Measurements from ENCODE around the gene MEF2D. TPM values are rescaled to one million over a fixed set of nuclear protein-coding genes. Genes with fewer than 3 reads are reported as not detected.
A peak's percentile ranks its signal among the peaks of the same experiment; 100 is the strongest.

The MEF2D gene
- polyA plus RNA-seq, 4 donors, result 5.8 to 23.7 (median 13.0) TPM

DNA sequence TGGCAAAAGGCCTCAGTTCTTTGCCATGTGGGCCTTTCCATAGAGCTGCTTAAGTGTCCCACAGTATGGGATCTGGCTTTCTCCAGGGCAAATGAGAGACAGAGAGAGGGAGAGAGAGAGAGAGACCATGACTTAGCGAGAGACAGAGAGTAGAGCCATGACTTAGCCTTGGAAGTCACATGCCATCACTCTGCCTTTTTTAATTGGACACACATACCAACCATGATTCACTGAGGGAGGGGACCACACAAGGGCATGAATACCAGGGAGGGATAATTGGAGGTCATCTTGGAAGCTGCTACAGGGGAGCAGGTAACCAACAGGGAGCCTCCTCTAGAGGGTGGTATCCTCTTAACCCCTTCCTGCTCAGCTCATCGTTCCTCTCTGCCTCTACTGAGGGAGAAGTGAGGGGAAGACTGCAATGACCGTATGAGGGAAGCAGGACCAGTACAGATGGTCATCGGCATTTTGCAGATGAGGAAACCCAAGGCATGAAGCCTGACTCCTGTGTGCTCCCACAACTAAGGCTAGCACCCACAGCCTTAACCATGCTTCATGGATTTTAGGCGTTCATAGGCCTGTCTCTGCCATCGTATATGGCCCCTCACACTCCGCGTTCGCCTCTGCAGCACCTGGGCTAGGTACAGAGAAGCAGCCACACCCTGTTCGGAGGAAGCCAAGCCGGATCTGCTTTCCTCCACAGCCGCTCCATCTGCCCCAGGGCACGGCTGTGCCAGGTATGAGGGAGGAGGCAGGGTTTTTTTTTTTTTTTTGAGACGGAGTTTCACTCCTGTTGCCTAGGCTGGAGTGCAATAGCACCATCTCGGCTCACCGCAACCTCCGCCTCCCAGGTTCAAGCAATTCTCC lies 38.6 kb downstream of the MEF2D start:
- no peaks in the 10 kb centered on the region for H3K27me3 ChIP-seq (ENCODE audit: control insufficient read depth in 3 of 3, insufficient read depth in 3 of 3, low read length in 3 of 3)
- peak overlapping the region in 1 of 3 donors; percentile 19 for H3K27ac ChIP-seq (ENCODE audit: low read depth in 1 of 3, low read length in 2 of 3)
- FAIRE-seq (no peak), DNase-seq (peak in 1 of 2 donors; percentile 62)
- no peak overlapping the region for H3K4me3 ChIP-seq (ENCODE audit: low read depth in 1 of 3, low read length in 3 of 3)
- peaks cover 0 to 16% (median 5%) of the 10 kb centered on the region in 3 donors for H3K4me1 ChIP-seq (ENCODE audit: control insufficient read depth in 3 of 3, insufficient read depth in 2 of 3, low read depth in 1 of 3, low read length in 2 of 3)
- 32 to 80% (median 61%) methylated on average over 17 of the region's 17 CpGs for WGBS, 3 donors
- no peaks in the 10 kb centered on the region for H3K9me3 ChIP-seq (ENCODE audit: control insufficient read depth in 2 of 2, insufficient read depth in 1 of 2, low read depth in 1 of 2, low read length in 1 of 2)
- H3K36me3 ChIP-seq (ENCODE audit: control insufficient read depth in 3 of 3, insufficient read depth in 2 of 3, low read depth in 1 of 3, low read length in 3 of 3), result peaks cover 3 to 40% (median 3%) of the 10 kb centered on the region in 3 donors

DNA sequence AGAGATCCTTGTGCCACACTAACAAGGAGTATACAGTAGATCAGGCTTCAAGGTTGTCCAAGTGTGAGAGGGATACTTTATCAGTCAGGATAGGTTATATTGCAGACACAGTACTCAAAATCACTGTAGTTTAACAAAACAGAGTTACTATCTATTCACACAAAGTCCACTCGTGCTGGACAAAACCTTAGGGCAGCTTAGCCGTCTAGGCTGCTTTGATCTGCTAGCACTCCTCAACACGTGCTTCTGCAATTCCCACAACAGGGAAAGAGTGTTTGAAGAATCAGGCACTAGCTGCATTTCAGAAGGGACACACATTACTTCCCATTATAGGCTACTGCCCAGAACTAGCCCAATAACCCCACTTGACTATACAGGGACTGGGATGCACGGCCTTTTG lies 39.5 kb downstream of the MEF2D start:
- Histone ChIP-seq H3K36me3 (ENCODE audit: control insufficient read depth in 3 of 3, insufficient read depth in 2 of 3, low read depth in 1 of 3, low read length in 3 of 3) (peaks cover 0 to 31% (median 2%) of the 10 kb centered on the region in 3 donors), H3K4me3 (ENCODE audit: low read depth in 1 of 3, low read length in 3 of 3) (no peak overlapping the region), H3K27ac (ENCODE audit: low read depth in 1 of 3, low read length in 2 of 3) (peak overlapping the region in 1 of 3 donors; percentile 45), H3K4me1 (ENCODE audit: control insufficient read depth in 3 of 3, insufficient read depth in 2 of 3, low read depth in 1 of 3, low read length in 2 of 3) (peaks cover 0 to 22% (median 5%) of the 10 kb centered on the region in 3 donors), H3K27me3 (ENCODE audit: control insufficient read depth in 3 of 3, insufficient read depth in 3 of 3, low read length in 3 of 3) (no peaks in the 10 kb centered on the region), H3K9me3 (ENCODE audit: control insufficient read depth in 2 of 2, insufficient read depth in 1 of 2, low read depth in 1 of 2, low read length in 1 of 2) (no peaks in the 10 kb centered on the region)
- DNase-seq (no peak), FAIRE-seq (no peak)
- WGBS, 3 donors, result 62 to 71% (median 67%) methylated on average over 4 of the region's 4 CpGs

DNA sequence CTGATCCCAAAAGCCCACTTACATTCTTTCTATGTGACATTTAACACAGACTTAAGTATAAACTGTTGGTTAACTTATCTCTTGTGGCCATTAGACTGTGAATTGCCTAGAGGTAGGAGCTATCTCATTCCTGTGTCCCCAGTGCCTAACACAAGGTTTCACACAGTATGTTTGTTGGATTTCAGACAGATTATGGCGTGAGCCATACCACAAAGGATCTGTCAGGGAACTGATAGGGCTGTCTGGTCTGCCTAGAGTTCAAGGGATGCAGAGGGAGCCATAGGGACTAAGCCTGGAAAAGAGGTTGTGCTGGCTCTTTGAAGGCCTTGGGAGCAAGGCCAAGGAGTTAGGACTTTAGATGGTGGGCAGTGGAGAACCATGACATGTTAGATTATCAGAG lies 40.0 kb downstream of the MEF2D start:
- WGBS, 3 donors, result 76 to 94% (median 88%) methylated on average over 1 of the region's 1 CpG
- Histone ChIP-seq H3K4me3 (ENCODE audit: low read depth in 1 of 3, low read length in 3 of 3) (no peak overlapping the region), H3K4me1 (ENCODE audit: control insufficient read depth in 3 of 3, insufficient read depth in 2 of 3, low read depth in 1 of 3, low read length in 2 of 3) (peaks cover 0 to 24% (median 5%) of the 10 kb centered on the region in 3 donors), H3K27me3 (ENCODE audit: control insufficient read depth in 3 of 3, insufficient read depth in 3 of 3, low read length in 3 of 3) (no peaks in the 10 kb centered on the region), H3K27ac (ENCODE audit: low read depth in 1 of 3, low read length in 2 of 3) (peak overlapping the region in 2 of 3 donors; percentile 1 to 45), H3K36me3 (ENCODE audit: control insufficient read depth in 3 of 3, insufficient read depth in 2 of 3, low read depth in 1 of 3, low read length in 3 of 3) (peaks cover 0 to 25% (median 0%) of the 10 kb centered on the region in 3 donors), H3K9me3 (ENCODE audit: control insufficient read depth in 2 of 2, insufficient read depth in 1 of 2, low read depth in 1 of 2, low read length in 1 of 2) (no peaks in the 10 kb centered on the region)
- DNase-seq (no peak), FAIRE-seq (no peak)

DNA sequence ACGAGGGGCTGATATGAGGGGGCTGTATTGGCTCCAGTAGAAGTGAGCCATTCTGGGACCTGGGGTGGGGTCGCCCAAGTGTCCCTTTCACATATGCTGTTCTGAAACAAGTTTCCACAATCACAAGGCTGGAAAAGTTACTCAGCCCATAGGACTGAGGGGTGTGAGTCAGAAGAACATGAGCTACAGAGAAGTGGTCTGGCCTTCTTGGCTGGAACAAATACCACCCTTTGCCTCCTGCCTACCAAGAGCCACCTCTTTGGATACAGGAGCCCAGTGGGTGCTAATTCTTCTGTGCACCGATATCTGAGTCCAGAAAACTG lies 42.4 kb downstream of the MEF2D start:
- peaks cover 0 to 4% (median 0%) of the 10 kb centered on the region in 3 donors for H3K36me3 ChIP-seq (ENCODE audit: control insufficient read depth in 3 of 3, insufficient read depth in 2 of 3, low read depth in 1 of 3, low read length in 3 of 3)
- no peaks in the 10 kb centered on the region for H3K9me3 ChIP-seq (ENCODE audit: control insufficient read depth in 2 of 2, insufficient read depth in 1 of 2, low read depth in 1 of 2, low read length in 1 of 2)
- FAIRE-seq (no peak), DNase-seq (no peak)
- peak overlapping the region; percentile 30 to 99 (median 33) for H3K27ac ChIP-seq (ENCODE audit: low read depth in 1 of 3, low read length in 2 of 3)
- peaks cover 0 to 24% (median 3%) of the 10 kb centered on the region in 3 donors for H3K4me1 ChIP-seq (ENCODE audit: control insufficient read depth in 3 of 3, insufficient read depth in 2 of 3, low read depth in 1 of 3, low read length in 2 of 3)
- WGBS, 3 donors, result 57 to 77% (median 65%) methylated on average over 3 of the region's 3 CpGs
- no peaks in the 10 kb centered on the region for H3K27me3 ChIP-seq (ENCODE audit: control insufficient read depth in 3 of 3, insufficient read depth in 3 of 3, low read length in 3 of 3)
- H3K4me3 ChIP-seq (ENCODE audit: low read depth in 1 of 3, low read length in 3 of 3), result no peak overlapping the region

DNA sequence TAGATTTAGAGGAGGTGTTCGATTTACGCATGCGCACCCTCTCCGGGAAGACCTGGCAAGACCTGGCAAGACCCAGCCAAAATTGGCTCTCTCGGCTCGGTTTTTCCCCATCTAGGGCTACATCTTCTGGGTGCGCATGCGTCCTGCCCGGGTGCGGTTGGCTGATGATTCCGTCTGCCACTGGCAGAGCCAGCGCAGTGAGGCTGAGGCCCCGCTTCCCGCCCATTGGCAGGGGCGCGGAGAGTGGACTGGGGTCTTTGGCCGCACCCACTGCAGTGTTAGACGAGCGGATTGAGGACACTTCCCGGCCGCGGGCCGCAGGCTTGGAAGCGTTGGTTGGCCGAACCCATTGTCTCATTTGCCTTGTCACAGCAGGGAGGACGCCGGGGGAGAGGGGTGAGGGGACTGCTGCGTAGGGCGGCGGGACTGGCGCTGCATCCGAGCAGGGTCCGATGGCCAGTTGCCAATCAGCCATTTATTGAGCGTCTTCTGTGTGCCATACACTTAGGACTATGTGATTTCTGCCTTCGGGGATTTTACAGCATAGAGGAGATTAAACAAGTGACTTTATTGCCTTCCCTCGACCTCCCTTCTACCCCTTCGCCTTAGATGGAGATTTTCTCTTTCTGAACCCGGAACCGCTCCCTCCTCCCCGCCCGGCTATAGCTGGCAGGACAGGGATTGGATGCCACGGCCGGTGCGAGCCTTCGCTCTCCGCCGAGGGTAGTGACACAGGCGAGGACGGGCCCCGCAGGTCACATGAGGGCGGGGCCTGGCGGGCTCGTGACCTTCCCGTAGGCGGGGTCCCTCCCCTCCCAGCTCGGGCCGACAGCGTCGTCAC lies 43.7 kb downstream of the MEF2D start:
- H3K9me3 ChIP-seq (ENCODE audit: control insufficient read depth in 2 of 2, insufficient read depth in 1 of 2, low read depth in 1 of 2, low read length in 1 of 2), result no peaks in the 10 kb centered on the region
- H3K27ac ChIP-seq (ENCODE audit: low read depth in 1 of 3, low read length in 2 of 3), result peak overlapping the region; percentile 81 to 99 (median 96)
- peaks cover 0 to 2% (median 0%) of the 10 kb centered on the region in 3 donors for H3K36me3 ChIP-seq (ENCODE audit: control insufficient read depth in 3 of 3, insufficient read depth in 2 of 3, low read depth in 1 of 3, low read length in 3 of 3)
- FAIRE-seq, result no peak
- peaks cover 0 to 27% (median 3%) of the 10 kb centered on the region in 3 donors for H3K4me1 ChIP-seq (ENCODE audit: control insufficient read depth in 3 of 3, insufficient read depth in 2 of 3, low read depth in 1 of 3, low read length in 2 of 3)
- H3K4me3 ChIP-seq (ENCODE audit: low read depth in 1 of 3, low read length in 3 of 3), result peak overlapping the region; percentile 7 to 74 (median 51)
- H3K27me3 ChIP-seq (ENCODE audit: control insufficient read depth in 3 of 3, insufficient read depth in 3 of 3, low read length in 3 of 3), result no peaks in the 10 kb centered on the region
- 0% methylated on average over 57 to 59 of the region's 59 CpGs for WGBS, 3 donors
- DNase-seq, result peak; percentile 99

DNA sequence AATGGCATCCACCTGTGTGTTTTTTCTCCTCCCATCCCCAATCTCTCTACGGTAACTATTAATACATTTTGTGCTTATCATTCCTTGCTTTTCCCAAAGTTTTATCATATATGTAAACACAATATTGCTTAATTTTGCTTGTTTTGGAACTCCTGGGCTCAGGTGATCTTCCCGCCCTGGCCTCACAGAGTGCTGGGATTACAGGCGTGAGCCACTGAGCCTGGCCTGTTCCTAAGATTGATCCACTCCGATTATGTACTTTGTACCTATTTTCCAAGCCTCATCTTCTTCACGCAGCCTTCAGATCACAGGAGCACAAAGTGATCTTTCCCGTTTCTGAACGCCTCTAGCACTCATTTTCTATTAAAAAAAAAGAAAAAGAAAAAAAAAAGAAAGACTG lies 45.2 kb downstream of the MEF2D start:
- H3K27ac ChIP-seq (ENCODE audit: low read depth in 1 of 3, low read length in 2 of 3), result no peak overlapping the region

DNA sequence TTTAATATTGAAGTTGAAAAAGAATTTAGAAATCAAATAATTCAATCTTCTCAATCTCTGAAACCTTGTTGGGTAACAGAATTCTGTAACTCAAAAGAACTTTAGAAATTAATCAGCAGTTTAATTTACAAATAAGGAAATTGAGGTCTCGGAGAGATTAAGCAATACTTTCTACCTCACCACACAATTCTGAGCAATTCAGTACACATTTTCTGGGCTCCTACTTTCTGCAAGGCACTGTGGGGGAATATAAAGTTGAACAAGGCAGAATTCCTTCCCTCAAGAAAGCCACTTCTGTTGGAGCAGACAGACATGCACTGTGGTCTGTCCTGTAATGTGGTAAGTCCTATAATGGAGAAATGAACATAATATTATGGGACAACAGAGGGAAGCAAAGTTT lies 47.7 kb downstream of the MEF2D start:
- Histone ChIP-seq H3K27ac (ENCODE audit: low read depth in 1 of 3, low read length in 2 of 3) (no peak overlapping the region), H3K36me3 (ENCODE audit: control insufficient read depth in 3 of 3, insufficient read depth in 2 of 3, low read depth in 1 of 3, low read length in 3 of 3) (no peaks in the 10 kb centered on the region), H3K4me1 (ENCODE audit: control insufficient read depth in 3 of 3, insufficient read depth in 2 of 3, low read depth in 1 of 3, low read length in 2 of 3) (peaks cover 0 to 20% (median 3%) of the 10 kb centered on the region in 3 donors), H3K27me3 (ENCODE audit: control insufficient read depth in 3 of 3, insufficient read depth in 3 of 3, low read length in 3 of 3) (no peaks in the 10 kb centered on the region), H3K4me3 (ENCODE audit: low read depth in 1 of 3, low read length in 3 of 3) (no peak overlapping the region), H3K9me3 (ENCODE audit: control insufficient read depth in 2 of 2, insufficient read depth in 1 of 2, low read depth in 1 of 2, low read length in 1 of 2) (no peaks in the 10 kb centered on the region)
- WGBS, 3 donors, result 58 to 84% (median 74%) methylated on average over 1 of the region's 1 CpG
- no peak for FAIRE-seq
- no peak for DNase-seq

More for the DNA sequence above, 45.2 kb downstream of the MEF2D start:
- no peaks in the 10 kb centered on the region for H3K9me3 ChIP-seq (ENCODE audit: control insufficient read depth in 2 of 2, insufficient read depth in 1 of 2, low read depth in 1 of 2, low read length in 1 of 2)
- H3K27me3 ChIP-seq (ENCODE audit: control insufficient read depth in 3 of 3, insufficient read depth in 3 of 3, low read length in 3 of 3), result no peaks in the 10 kb centered on the region
- no peak overlapping the region for H3K4me3 ChIP-seq (ENCODE audit: low read depth in 1 of 3, low read length in 3 of 3)
- WGBS, 3 donors, result 31 to 67% (median 50%) methylated on average over 7 of the region's 7 CpGs
- FAIRE-seq (no peak), DNase-seq (no peak)
- H3K4me1 ChIP-seq (ENCODE audit: control insufficient read depth in 3 of 3, insufficient read depth in 2 of 3, low read depth in 1 of 3, low read length in 2 of 3), result peaks cover 0 to 27% (median 3%) of the 10 kb centered on the region in 3 donors
- no peaks in the 10 kb centered on the region for H3K36me3 ChIP-seq (ENCODE audit: control insufficient read depth in 3 of 3, insufficient read depth in 2 of 3, low read depth in 1 of 3, low read length in 3 of 3)

DNA sequence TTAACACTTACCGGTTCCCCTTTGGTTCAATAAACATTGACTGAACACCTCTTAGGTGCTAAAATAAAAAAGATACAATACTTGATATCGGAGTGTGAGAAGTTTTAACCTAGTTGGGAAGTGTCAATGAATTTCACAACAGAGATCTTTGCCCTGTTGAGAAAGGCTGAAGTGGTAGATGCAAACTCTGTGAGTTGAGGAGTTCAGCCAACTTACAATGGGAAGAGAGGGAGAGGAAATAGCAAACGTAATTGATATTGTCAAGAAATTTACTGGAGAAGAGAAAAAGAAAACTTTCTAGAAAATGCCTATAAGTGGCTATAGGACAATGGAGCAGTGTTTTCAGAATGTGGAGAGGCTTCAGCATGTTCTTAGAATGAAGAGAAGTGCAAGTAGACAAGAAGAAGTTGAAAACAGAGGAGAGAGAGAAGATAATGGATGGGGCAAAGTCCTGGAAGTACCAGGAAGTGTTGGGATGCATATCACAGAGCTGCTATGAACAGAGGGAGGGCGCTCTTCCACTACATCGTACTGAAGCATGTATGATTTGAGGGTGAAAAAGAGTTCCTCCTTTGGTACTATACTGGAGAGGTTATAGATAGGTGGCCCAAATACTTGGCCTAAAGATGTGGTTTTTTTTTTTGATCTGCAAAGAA lies 48.9 kb downstream of the MEF2D start:
- H3K27me3 ChIP-seq (ENCODE audit: control insufficient read depth in 3 of 3, insufficient read depth in 3 of 3, low read length in 3 of 3), result no peaks in the 10 kb centered on the region
- H3K27ac ChIP-seq (ENCODE audit: low read depth in 1 of 3, low read length in 2 of 3), result peak overlapping the region in 2 of 3 donors; percentile 64 to 70
- no peak overlapping the region for H3K4me3 ChIP-seq (ENCODE audit: low read depth in 1 of 3, low read length in 3 of 3)
- no peaks in the 10 kb centered on the region for H3K9me3 ChIP-seq (ENCODE audit: control insufficient read depth in 2 of 2, insufficient read depth in 1 of 2, low read depth in 1 of 2, low read length in 1 of 2)
- H3K36me3 ChIP-seq (ENCODE audit: control insufficient read depth in 3 of 3, insufficient read depth in 2 of 3, low read depth in 1 of 3, low read length in 3 of 3), result no peaks in the 10 kb centered on the region
- 18 to 54% (median 31%) methylated on average over 5 of the region's 5 CpGs for WGBS, 3 donors
- peaks cover 0 to 17% (median 0%) of the 10 kb centered on the region in 3 donors for H3K4me1 ChIP-seq (ENCODE audit: control insufficient read depth in 3 of 3, insufficient read depth in 2 of 3, low read depth in 1 of 3, low read length in 2 of 3)
- peak; percentile 82 to 86 for DNase-seq
- FAIRE-seq, result no peak
